ENCODE data around the gene UNC79.
"Not testable (repeated sequence)": the region's sequence is repeated elsewhere in the genome, so short reads cannot be mapped to it uniquely, and the experiment has no call there.

Gene UNC79

GRCh38 chr14:93496856-93497741 is 66.4 kb downstream of the UNC79 start:
- DNase-seq: no peak

GRCh38 chr14:93510056-93510455 is 79.3 kb downstream of the UNC79 start:
- no peak for DNase-seq

- no peak for DNase-seq
Measured at GRCh38 chr14:93511001-93511400, 80.3 kb downstream of the UNC79 start.

- no peak for DNase-seq
Measured at GRCh38 chr14:93520053-93520607, 89.4 kb downstream of the UNC79 start.

GRCh38 chr14:93522221-93522620 is 91.5 kb downstream of the UNC79 start:
- no peak for DNase-seq

GRCh38 chr14:93525216-93525615 is 94.5 kb downstream of the UNC79 start:
- not testable (repeated sequence) for DNase-seq

- DNase-seq: no peak
Measured at GRCh38 chr14:93525696-93526451, 95.1 kb downstream of the UNC79 start.

GRCh38 chr14:93527203-93527607 is 96.5 kb downstream of the UNC79 start:
- DNase-seq: no peak

- no peak for DNase-seq
Measured at GRCh38 chr14:93528884-93529558, 98.3 kb downstream of the UNC79 start.

GRCh38 chr14:93531644-93532043 is 100.9 kb downstream of the UNC79 start:
- no peak for DNase-seq

- no peak for DNase-seq
Measured at GRCh38 chr14:93532541-93532940, 101.8 kb downstream of the UNC79 start.

- no peak for DNase-seq
Measured at GRCh38 chr14:93533437-93533836, 102.7 kb downstream of the UNC79 start.

- DNase-seq: no peak
Measured at GRCh38 chr14:93533842-93534241, 103.1 kb downstream of the UNC79 start.

GRCh38 chr14:93535537-93535936 is 104.8 kb downstream of the UNC79 start:
- no peak for DNase-seq

- DNase-seq: no peak
Measured at GRCh38 chr14:93536945-93537344, 106.2 kb downstream of the UNC79 start.

GRCh38 chr14:93537951-93538350 is 107.2 kb downstream of the UNC79 start:
- no peak for DNase-seq

- no peak for DNase-seq
Measured at GRCh38 chr14:93538413-93538812, 107.7 kb downstream of the UNC79 start.

- no peak for DNase-seq
Measured at GRCh38 chr14:93540235-93540634, 109.5 kb downstream of the UNC79 start.

GRCh38 chr14:93543766-93544165 is 113.0 kb downstream of the UNC79 start:
- DNase-seq: no peak

GRCh38 chr14:93544212-93544611 is 113.5 kb downstream of the UNC79 start:
- no peak for DNase-seq

- no peak for DNase-seq
Measured at GRCh38 chr14:93546642-93547041, 115.9 kb downstream of the UNC79 start.

GRCh38 chr14:93548102-93548843 is 117.5 kb downstream of the UNC79 start:
- no peak for DNase-seq

All from NCI-H2107 (cell line).